ENCODE data around the gene DISC1. TPM values are rescaled to one million over a fixed set of nuclear protein-coding genes. Genes with fewer than 3 reads are reported as not detected.

Gene DISC1
- total and polyA plus RNA-seq, 2 donors (not counting 1 experiment from before 2014, with no cell fraction given) = 2.0 to 4.3 TPM

DNA sequence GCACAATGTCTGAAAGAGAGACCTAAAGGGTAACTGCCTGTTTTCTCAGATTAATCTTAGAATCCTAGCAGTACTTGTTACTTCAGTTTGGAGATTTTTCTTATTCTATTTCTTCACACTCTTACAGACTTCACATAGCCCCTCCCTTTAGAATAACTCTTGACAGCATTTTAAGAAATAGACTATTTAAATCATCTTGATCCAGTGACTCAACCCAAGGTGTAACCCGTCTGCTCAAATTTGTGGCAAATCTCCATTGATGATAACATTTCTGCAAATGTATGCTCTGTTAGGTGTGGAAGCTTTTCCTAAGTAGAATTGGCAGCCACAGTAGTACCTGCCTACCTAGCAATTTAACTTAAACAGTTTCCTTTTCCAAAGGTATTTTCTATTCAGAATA lies 391.2 kb downstream of the DISC1 start:
- Histone ChIP-seq H3K9me3 (ENCODE audit: control insufficient read depth, insufficient read depth, low read depth, low read length) (no peaks in the 10 kb centered on the region), H3K9ac (ENCODE audit: insufficient read depth, low read length) (no peak overlapping the region), H3K27me3 (ENCODE audit: control insufficient read depth, insufficient read depth, low read length) (no peaks in the 10 kb centered on the region), H3K79me2 (ENCODE audit: control insufficient read depth, insufficient read depth, low read length) (no peaks in the 10 kb centered on the region), H3K4me1 (ENCODE audit: control insufficient read depth, extremely low read depth, insufficient read depth, low read length) (no peaks in the 10 kb centered on the region), H3K4me2 (ENCODE audit: extremely low read depth, insufficient read depth, low read length) (no peak overlapping the region), H3K36me3 (ENCODE audit: control insufficient read depth, insufficient read depth, low read length) (no peaks in the 10 kb centered on the region), H2AFZ (ENCODE audit: low read length) (no peak overlapping the region), H3K4me3 (replicated peaks in 1 of 4; ENCODE audit: control extremely low read depth in 1 of 4, insufficient read depth in 1 of 4, low read depth in 3 of 4, low read length in 4 of 4) (no peak overlapping the region), H3K27ac (ENCODE audit: insufficient read depth, low read length) (no peak overlapping the region), H4K20me1 (ENCODE audit: control insufficient read depth, extremely low read depth, insufficient read depth, low read length) (no peaks in the 10 kb centered on the region)
- no peak for DNase-seq (ENCODE audit: low read depth in 2 of 2)
- no peak for TF ChIP-seq EZH2 (IDR thresholded peaks at IDR 0.05; ENCODE audit: low read length, missing control alignments)
- TF ChIP-seq, protein P1, sequence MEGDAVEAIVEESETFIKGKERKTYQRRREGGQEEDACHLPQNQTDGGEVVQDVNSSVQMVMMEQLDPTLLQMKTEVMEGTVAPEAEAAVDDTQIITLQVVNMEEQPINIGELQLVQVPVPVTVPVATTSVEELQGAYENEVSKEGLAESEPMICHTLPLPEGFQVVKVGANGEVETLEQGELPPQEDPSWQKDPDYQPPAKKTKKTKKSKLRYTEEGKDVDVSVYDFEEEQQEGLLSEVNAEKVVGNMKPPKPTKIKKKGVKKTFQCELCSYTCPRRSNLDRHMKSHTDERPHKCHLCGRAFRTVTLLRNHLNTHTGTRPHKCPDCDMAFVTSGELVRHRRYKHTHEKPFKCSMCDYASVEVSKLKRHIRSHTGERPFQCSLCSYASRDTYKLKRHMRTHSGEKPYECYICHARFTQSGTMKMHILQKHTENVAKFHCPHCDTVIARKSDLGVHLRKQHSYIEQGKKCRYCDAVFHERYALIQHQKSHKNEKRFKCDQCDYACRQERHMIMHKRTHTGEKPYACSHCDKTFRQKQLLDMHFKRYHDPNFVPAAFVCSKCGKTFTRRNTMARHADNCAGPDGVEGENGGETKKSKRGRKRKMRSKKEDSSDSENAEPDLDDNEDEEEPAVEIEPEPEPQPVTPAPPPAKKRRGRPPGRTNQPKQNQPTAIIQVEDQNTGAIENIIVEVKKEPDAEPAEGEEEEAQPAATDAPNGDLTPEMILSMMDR (conservative IDR thresholded peaks at IDR 0.05 in 1 of 2, IDR thresholded peaks at IDR 0.05 in 1 of 2; ENCODE audit: low read depth in 1 of 2, low read length in 2 of 2) = no peak

DNA sequence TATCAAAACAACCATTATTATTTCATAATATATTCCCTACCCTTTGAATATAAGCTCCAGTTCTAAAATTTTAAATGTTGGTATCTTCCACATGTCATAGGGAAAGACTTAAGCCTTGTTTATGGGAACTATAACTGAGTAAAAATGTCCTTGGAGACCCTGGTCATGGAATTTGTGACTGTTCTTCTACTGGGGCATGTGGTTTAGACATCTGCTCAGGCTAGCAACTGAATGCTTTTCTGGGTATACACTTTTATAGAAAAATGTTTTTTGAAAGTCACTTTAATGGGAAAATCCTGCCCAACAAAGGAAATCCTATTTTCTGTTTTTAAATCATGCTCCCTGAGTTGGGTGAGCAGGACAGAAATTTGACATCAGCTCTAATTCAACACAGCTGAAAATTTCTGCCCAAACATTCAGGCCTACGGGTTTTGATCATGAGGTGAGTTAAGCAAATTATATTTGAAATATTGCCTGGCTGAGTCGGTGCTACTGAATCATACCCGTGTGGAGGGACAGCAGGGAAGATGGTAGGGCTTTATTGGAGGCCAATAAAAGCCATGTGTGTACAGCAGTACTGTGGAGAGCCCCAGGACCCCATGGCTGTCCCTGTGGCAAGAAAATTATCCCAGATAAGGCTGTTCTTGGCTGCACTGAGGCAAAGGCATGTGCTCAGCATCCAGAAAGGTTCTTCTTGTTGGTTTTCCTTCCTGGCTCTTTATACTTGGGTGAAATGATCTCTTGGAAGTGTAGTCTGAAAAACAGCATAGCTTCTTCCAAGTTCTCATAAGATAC lies 391.8 kb downstream of the DISC1 start:
- no peak overlapping the region for H3K9ac ChIP-seq (ENCODE audit: insufficient read depth, low read length)
- no peaks in the 10 kb centered on the region for H3K36me3 ChIP-seq (ENCODE audit: control insufficient read depth, insufficient read depth, low read length)
- no peak overlapping the region for H3K4me2 ChIP-seq (ENCODE audit: extremely low read depth, insufficient read depth, low read length)
- no peak overlapping the region for H3K4me3 ChIP-seq (replicated peaks in 1 of 4; ENCODE audit: control extremely low read depth in 1 of 4, insufficient read depth in 1 of 4, low read depth in 3 of 4, low read length in 4 of 4)
- no peak for TF ChIP-seq EZH2 (IDR thresholded peaks at IDR 0.05; ENCODE audit: low read length, missing control alignments)
- TF ChIP-seq, protein P1 (conservative IDR thresholded peaks at IDR 0.05 in 1 of 2, IDR thresholded peaks at IDR 0.05 in 1 of 2; ENCODE audit: low read depth in 1 of 2, low read length in 2 of 2) = no peak
- H4K20me1 ChIP-seq (ENCODE audit: control insufficient read depth, extremely low read depth, insufficient read depth, low read length) = no peaks in the 10 kb centered on the region
- H3K27ac ChIP-seq (ENCODE audit: insufficient read depth, low read length) = no peak overlapping the region
- H3K79me2 ChIP-seq (ENCODE audit: control insufficient read depth, insufficient read depth, low read length) = no peaks in the 10 kb centered on the region
- no peak for DNase-seq (ENCODE audit: low read depth in 2 of 2)
- no peaks in the 10 kb centered on the region for H3K4me1 ChIP-seq (ENCODE audit: control insufficient read depth, extremely low read depth, insufficient read depth, low read length)
- no peak overlapping the region for H2AFZ ChIP-seq (ENCODE audit: low read length)
- no peaks in the 10 kb centered on the region for H3K9me3 ChIP-seq (ENCODE audit: control insufficient read depth, insufficient read depth, low read depth, low read length)
- H3K27me3 ChIP-seq (ENCODE audit: control insufficient read depth, insufficient read depth, low read length) = no peaks in the 10 kb centered on the region

DNA sequence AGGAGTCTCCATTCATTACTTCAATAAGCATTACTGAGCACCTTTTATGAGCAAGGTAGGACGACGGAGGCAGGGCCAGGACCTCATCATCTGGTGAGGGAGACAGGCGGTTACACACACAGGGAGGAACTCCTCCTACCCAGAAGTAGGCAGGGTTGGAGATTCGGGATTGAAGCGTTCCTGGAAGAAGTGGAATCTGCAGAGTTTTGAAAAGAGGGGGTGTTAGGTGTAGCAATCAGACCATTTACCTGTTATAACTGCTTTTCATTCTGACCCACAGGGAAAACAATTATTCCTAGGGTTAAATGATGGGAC lies 392.4 kb downstream of the DISC1 start:
- H3K36me3 ChIP-seq (ENCODE audit: control insufficient read depth, insufficient read depth, low read length) = no peaks in the 10 kb centered on the region
- no peak overlapping the region for H3K4me2 ChIP-seq (ENCODE audit: extremely low read depth, insufficient read depth, low read length)
- H2AFZ ChIP-seq (ENCODE audit: low read length) = no peak overlapping the region
- no peak overlapping the region for H3K27ac ChIP-seq (ENCODE audit: insufficient read depth, low read length)
- no peaks in the 10 kb centered on the region for H3K79me2 ChIP-seq (ENCODE audit: control insufficient read depth, insufficient read depth, low read length)
- H3K9me3 ChIP-seq (ENCODE audit: control insufficient read depth, insufficient read depth, low read depth, low read length) = no peaks in the 10 kb centered on the region
- H4K20me1 ChIP-seq (ENCODE audit: control insufficient read depth, extremely low read depth, insufficient read depth, low read length) = no peaks in the 10 kb centered on the region
- H3K4me1 ChIP-seq (ENCODE audit: control insufficient read depth, extremely low read depth, insufficient read depth, low read length) = no peaks in the 10 kb centered on the region
- TF ChIP-seq EZH2 (IDR thresholded peaks at IDR 0.05; ENCODE audit: low read length, missing control alignments) = no peak
- TF ChIP-seq, protein P1 (conservative IDR thresholded peaks at IDR 0.05 in 1 of 2, IDR thresholded peaks at IDR 0.05 in 1 of 2; ENCODE audit: low read depth in 1 of 2, low read length in 2 of 2) = no peak
- no peak overlapping the region for H3K4me3 ChIP-seq (replicated peaks in 1 of 4; ENCODE audit: control extremely low read depth in 1 of 4, insufficient read depth in 1 of 4, low read depth in 3 of 4, low read length in 4 of 4)
- no peaks in the 10 kb centered on the region for H3K27me3 ChIP-seq (ENCODE audit: control insufficient read depth, insufficient read depth, low read length)
- no peak overlapping the region for H3K9ac ChIP-seq (ENCODE audit: insufficient read depth, low read length)
- no peak for DNase-seq (ENCODE audit: low read depth in 2 of 2)

Data from fibroblast of lung (primary cell).